ENCODE measurements around the gene CD2. TPM values are rescaled to one million over a fixed set of nuclear protein-coding genes. Genes with fewer than 3 reads are reported as not detected.

Gene CD2
- total RNA-seq, 1 donor from 2014 or later = not detected

DNA sequence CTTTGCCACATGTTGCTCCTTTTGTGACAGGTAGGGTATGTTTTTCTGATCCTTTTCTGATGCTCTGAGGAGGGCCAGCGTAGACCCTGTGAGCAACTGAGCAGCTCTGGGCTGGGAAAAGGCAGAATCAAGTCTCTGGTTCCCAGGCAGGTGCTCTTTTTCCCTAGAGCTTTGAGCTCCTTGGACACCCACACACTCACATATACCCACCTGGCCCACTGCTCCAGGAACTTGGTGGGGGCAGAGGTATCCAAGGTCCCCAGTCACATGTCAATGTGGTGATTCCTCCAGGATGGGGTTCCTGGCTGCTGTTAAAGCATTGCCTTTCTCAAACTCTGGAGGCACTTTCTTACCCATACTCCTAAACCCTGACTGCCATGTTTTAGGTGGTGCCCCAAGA, 5.4 kb downstream of the CD2 start:
- TF ChIP-seq, protein P1, sequence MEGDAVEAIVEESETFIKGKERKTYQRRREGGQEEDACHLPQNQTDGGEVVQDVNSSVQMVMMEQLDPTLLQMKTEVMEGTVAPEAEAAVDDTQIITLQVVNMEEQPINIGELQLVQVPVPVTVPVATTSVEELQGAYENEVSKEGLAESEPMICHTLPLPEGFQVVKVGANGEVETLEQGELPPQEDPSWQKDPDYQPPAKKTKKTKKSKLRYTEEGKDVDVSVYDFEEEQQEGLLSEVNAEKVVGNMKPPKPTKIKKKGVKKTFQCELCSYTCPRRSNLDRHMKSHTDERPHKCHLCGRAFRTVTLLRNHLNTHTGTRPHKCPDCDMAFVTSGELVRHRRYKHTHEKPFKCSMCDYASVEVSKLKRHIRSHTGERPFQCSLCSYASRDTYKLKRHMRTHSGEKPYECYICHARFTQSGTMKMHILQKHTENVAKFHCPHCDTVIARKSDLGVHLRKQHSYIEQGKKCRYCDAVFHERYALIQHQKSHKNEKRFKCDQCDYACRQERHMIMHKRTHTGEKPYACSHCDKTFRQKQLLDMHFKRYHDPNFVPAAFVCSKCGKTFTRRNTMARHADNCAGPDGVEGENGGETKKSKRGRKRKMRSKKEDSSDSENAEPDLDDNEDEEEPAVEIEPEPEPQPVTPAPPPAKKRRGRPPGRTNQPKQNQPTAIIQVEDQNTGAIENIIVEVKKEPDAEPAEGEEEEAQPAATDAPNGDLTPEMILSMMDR (IDR thresholded peaks at IDR 0.05; ENCODE audit: insufficient read depth, low read length, poor library complexity, severe bottlenecking) = no peak
- no peaks in the 10 kb centered on the region for H3K36me3 ChIP-seq (ENCODE audit: control insufficient read depth, insufficient read depth, low read length)
- H3K27me3 ChIP-seq (ENCODE audit: control insufficient read depth, insufficient read depth, low read length) = no peaks in the 10 kb centered on the region
- no peak overlapping the region for H3K4me3 ChIP-seq (ENCODE audit: low read depth, low read length)
- no peak for DNase-seq (ENCODE audit: low read depth)

DNA sequence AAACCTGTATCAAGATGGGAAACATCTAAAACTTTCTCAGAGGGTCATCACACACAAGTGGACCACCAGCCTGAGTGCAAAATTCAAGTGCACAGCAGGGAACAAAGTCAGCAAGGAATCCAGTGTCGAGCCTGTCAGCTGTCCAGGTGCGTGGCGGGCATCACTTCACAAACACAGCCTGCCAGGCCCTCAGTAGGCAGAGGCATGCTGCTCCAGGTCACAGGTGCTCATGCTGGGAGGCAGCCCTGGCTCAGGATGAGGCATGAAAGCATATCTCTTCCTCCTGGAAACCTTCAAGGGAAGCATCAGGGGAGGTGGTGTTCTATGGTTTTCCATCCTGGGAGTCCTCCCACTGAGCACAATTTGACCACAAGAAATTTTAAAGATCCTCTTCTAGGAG, 6.3 kb downstream of the CD2 start:
- H3K36me3 ChIP-seq (ENCODE audit: control insufficient read depth, insufficient read depth, low read length) = no peaks in the 10 kb centered on the region
- TF ChIP-seq, protein P1 (IDR thresholded peaks at IDR 0.05; ENCODE audit: insufficient read depth, low read length, poor library complexity, severe bottlenecking) = no peak
- DNase-seq (ENCODE audit: low read depth) = no peak
- no peak overlapping the region for H3K4me3 ChIP-seq (ENCODE audit: low read depth, low read length)
- no peaks in the 10 kb centered on the region for H3K27me3 ChIP-seq (ENCODE audit: control insufficient read depth, insufficient read depth, low read length)

- H3K27me3 ChIP-seq (ENCODE audit: control insufficient read depth, insufficient read depth, low read length) = no peaks in the 10 kb centered on the region
Observed at GRCh38 chr1:116760996-116761665, 6.9 kb downstream of the CD2 start.

DNA sequence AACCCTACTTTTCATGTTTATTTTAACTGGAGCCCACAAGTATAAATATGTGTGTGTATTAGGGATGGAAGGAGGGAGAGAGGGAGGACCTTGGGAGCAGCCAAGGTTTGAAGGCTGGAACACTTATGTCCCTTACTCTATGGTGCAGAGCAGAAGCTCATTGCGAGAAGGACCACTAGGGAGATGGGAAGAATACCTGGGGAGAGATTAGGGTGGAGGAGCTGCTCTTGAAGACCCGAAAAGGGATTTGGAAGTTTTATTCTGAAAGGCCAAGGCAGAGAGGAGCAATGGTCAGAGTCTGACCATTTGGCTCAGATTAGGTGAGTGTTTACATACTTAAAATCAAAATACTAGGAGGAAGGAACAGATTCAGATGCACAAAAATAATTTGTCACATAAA, 8.1 kb downstream of the CD2 start:
- Histone ChIP-seq H3K4me3 (ENCODE audit: low read depth, low read length) (no peak overlapping the region), H3K36me3 (ENCODE audit: control insufficient read depth, insufficient read depth, low read length) (no peaks in the 10 kb centered on the region), H3K27me3 (ENCODE audit: control insufficient read depth, insufficient read depth, low read length) (no peaks in the 10 kb centered on the region)
- TF ChIP-seq, protein P1 (IDR thresholded peaks at IDR 0.05; ENCODE audit: insufficient read depth, low read length, poor library complexity, severe bottlenecking) = no peak
- DNase-seq (ENCODE audit: low read depth) = no peak

More at GRCh38 chr1:116760996-116761665, 6.9 kb downstream of the CD2 start:
- DNase-seq (ENCODE audit: low read depth) = no peak
- TF ChIP-seq, protein P1 (IDR thresholded peaks at IDR 0.05; ENCODE audit: insufficient read depth, low read length, poor library complexity, severe bottlenecking) = no peak
- Histone ChIP-seq H3K4me3 (ENCODE audit: low read depth, low read length) (no peak overlapping the region), H3K36me3 (ENCODE audit: control insufficient read depth, insufficient read depth, low read length) (no peaks in the 10 kb centered on the region)

- Histone ChIP-seq H3K36me3 (ENCODE audit: control insufficient read depth, insufficient read depth, low read length) (no peaks in the 10 kb centered on the region), H3K4me3 (ENCODE audit: low read depth, low read length) (no peak overlapping the region), H3K27me3 (ENCODE audit: control insufficient read depth, insufficient read depth, low read length) (no peaks in the 10 kb centered on the region)
- no peak for DNase-seq (ENCODE audit: low read depth)
- TF ChIP-seq, protein P1 (IDR thresholded peaks at IDR 0.05; ENCODE audit: insufficient read depth, low read length, poor library complexity, severe bottlenecking) = no peak
Observed at GRCh38 chr1:116762781-116763115, 8.5 kb downstream of the CD2 start.
